ENCODE results near the gene SPATA16.
"Not testable (repeated sequence)": the region's sequence is repeated elsewhere in the genome, so short reads cannot be mapped to it uniquely, and the experiment has no call there.

SPATA16 gene

GRCh38 chr3:173049360-173049759 lies 91.7 kb downstream of the SPATA16 start:
- H3K9me3 ChIP-seq (ENCODE audit: control insufficient read depth, low read length) = no peaks in the 10 kb centered on the region
- H3K36me3 ChIP-seq (ENCODE audit: control insufficient read depth, insufficient read depth, low read length) = no peaks in the 10 kb centered on the region
- no peaks in the 10 kb centered on the region for H3K27me3 ChIP-seq (ENCODE audit: control insufficient read depth, insufficient read depth, low read length)
- no peaks in the 10 kb centered on the region for H3K4me1 ChIP-seq (ENCODE audit: control insufficient read depth, insufficient read depth, low read length)
- no peak overlapping the region for H3K9ac ChIP-seq (ENCODE audit: low read length)
- H3K4me3 ChIP-seq (ENCODE audit: low read length) = no peak overlapping the region

GRCh38 chr3:173045770-173046382 lies 95.2 kb downstream of the SPATA16 start:
- Histone ChIP-seq H3K9me3 (ENCODE audit: control insufficient read depth, low read length) (no peaks in the 10 kb centered on the region), H3K36me3 (ENCODE audit: control insufficient read depth, insufficient read depth, low read length) (no peaks in the 10 kb centered on the region), H3K4me1 (ENCODE audit: control insufficient read depth, insufficient read depth, low read length) (no peaks in the 10 kb centered on the region), H3K9ac (ENCODE audit: low read length) (no peak overlapping the region), H3K27me3 (ENCODE audit: control insufficient read depth, insufficient read depth, low read length) (no peaks in the 10 kb centered on the region), H3K4me3 (ENCODE audit: low read length) (no peak overlapping the region)

- Histone ChIP-seq H3K4me1 (ENCODE audit: control insufficient read depth, insufficient read depth, low read length) (no peaks in the 10 kb centered on the region), H3K9ac (ENCODE audit: low read length) (no peak overlapping the region), H3K27me3 (ENCODE audit: control insufficient read depth, insufficient read depth, low read length) (no peaks in the 10 kb centered on the region), H3K36me3 (ENCODE audit: control insufficient read depth, insufficient read depth, low read length) (no peaks in the 10 kb centered on the region), H3K9me3 (ENCODE audit: control insufficient read depth, low read length) (no peaks in the 10 kb centered on the region), H3K4me3 (ENCODE audit: low read length) (no peak overlapping the region)
These were observed 96.0 kb downstream of the SPATA16 start for GRCh38 chr3:173044998-173045397.

GRCh38 chr3:173043757-173044156 lies 97.3 kb downstream of the SPATA16 start:
- Histone ChIP-seq H3K9me3 (ENCODE audit: control insufficient read depth, low read length) (no peaks in the 10 kb centered on the region), H3K4me1 (ENCODE audit: control insufficient read depth, insufficient read depth, low read length) (no peaks in the 10 kb centered on the region), H3K9ac (ENCODE audit: low read length) (no peak overlapping the region), H3K4me3 (ENCODE audit: low read length) (no peak overlapping the region), H3K36me3 (ENCODE audit: control insufficient read depth, insufficient read depth, low read length) (no peaks in the 10 kb centered on the region), H3K27me3 (ENCODE audit: control insufficient read depth, insufficient read depth, low read length) (no peaks in the 10 kb centered on the region)

GRCh38 chr3:173038484-173038871 lies 102.6 kb downstream of the SPATA16 start:
- Histone ChIP-seq H3K27me3 (ENCODE audit: control insufficient read depth, insufficient read depth, low read length) (no peaks in the 10 kb centered on the region), H3K36me3 (ENCODE audit: control insufficient read depth, insufficient read depth, low read length) (no peaks in the 10 kb centered on the region), H3K4me1 (ENCODE audit: control insufficient read depth, insufficient read depth, low read length) (no peaks in the 10 kb centered on the region), H3K9ac (ENCODE audit: low read length) (no peak overlapping the region), H3K4me3 (ENCODE audit: low read length) (no peak overlapping the region), H3K9me3 (ENCODE audit: control insufficient read depth, low read length) (no peaks in the 10 kb centered on the region)

- Histone ChIP-seq H3K4me1 (ENCODE audit: control insufficient read depth, insufficient read depth, low read length) (no peaks in the 10 kb centered on the region), H3K36me3 (ENCODE audit: control insufficient read depth, insufficient read depth, low read length) (no peaks in the 10 kb centered on the region), H3K27me3 (ENCODE audit: control insufficient read depth, insufficient read depth, low read length) (no peaks in the 10 kb centered on the region), H3K9ac (ENCODE audit: low read length) (no peak overlapping the region), H3K9me3 (ENCODE audit: control insufficient read depth, low read length) (no peaks in the 10 kb centered on the region), H3K4me3 (ENCODE audit: low read length) (no peak overlapping the region)
These were observed 103.1 kb downstream of the SPATA16 start for GRCh38 chr3:173037840-173038483.

GRCh38 chr3:173030273-173030672 lies 110.8 kb downstream of the SPATA16 start:
- no peaks in the 10 kb centered on the region for H3K36me3 ChIP-seq (ENCODE audit: control insufficient read depth, insufficient read depth, low read length)
- no peaks in the 10 kb centered on the region for H3K9me3 ChIP-seq (ENCODE audit: control insufficient read depth, low read length)
- no peak overlapping the region for H3K4me3 ChIP-seq (ENCODE audit: low read length)
- H3K9ac ChIP-seq (ENCODE audit: low read length) = no peak overlapping the region
- no peaks in the 10 kb centered on the region for H3K27me3 ChIP-seq (ENCODE audit: control insufficient read depth, insufficient read depth, low read length)
- H3K4me1 ChIP-seq (ENCODE audit: control insufficient read depth, insufficient read depth, low read length) = no peaks in the 10 kb centered on the region

- Histone ChIP-seq H3K9ac (ENCODE audit: low read length) (no peak overlapping the region), H3K9me3 (ENCODE audit: control insufficient read depth, low read length) (no peaks in the 10 kb centered on the region), H3K36me3 (ENCODE audit: control insufficient read depth, insufficient read depth, low read length) (no peaks in the 10 kb centered on the region), H3K27me3 (ENCODE audit: control insufficient read depth, insufficient read depth, low read length) (no peaks in the 10 kb centered on the region), H3K4me3 (ENCODE audit: low read length) (no peak overlapping the region), H3K4me1 (ENCODE audit: control insufficient read depth, insufficient read depth, low read length) (no peaks in the 10 kb centered on the region)
These were observed 112.7 kb downstream of the SPATA16 start for GRCh38 chr3:173028351-173028750.

GRCh38 chr3:173027429-173027828 lies 113.6 kb downstream of the SPATA16 start:
- Histone ChIP-seq H3K27me3 (ENCODE audit: control insufficient read depth, insufficient read depth, low read length) (no peaks in the 10 kb centered on the region), H3K4me3 (ENCODE audit: low read length) (no peak overlapping the region), H3K9ac (ENCODE audit: low read length) (no peak overlapping the region), H3K4me1 (ENCODE audit: control insufficient read depth, insufficient read depth, low read length) (no peaks in the 10 kb centered on the region), H3K9me3 (ENCODE audit: control insufficient read depth, low read length) (no peaks in the 10 kb centered on the region), H3K36me3 (ENCODE audit: control insufficient read depth, insufficient read depth, low read length) (no peaks in the 10 kb centered on the region)

- Histone ChIP-seq H3K4me3 (ENCODE audit: low read length) (no peak overlapping the region), H3K27me3 (ENCODE audit: control insufficient read depth, insufficient read depth, low read length) (no peaks in the 10 kb centered on the region), H3K4me1 (ENCODE audit: control insufficient read depth, insufficient read depth, low read length) (no peaks in the 10 kb centered on the region), H3K9ac (ENCODE audit: low read length) (no peak overlapping the region), H3K36me3 (ENCODE audit: control insufficient read depth, insufficient read depth, low read length) (no peaks in the 10 kb centered on the region), H3K9me3 (ENCODE audit: control insufficient read depth, low read length) (no peaks in the 10 kb centered on the region)
These were observed 115.1 kb downstream of the SPATA16 start for GRCh38 chr3:173025941-173026340.

- Histone ChIP-seq H3K9ac (ENCODE audit: low read length) (no peak overlapping the region), H3K36me3 (ENCODE audit: control insufficient read depth, insufficient read depth, low read length) (no peaks in the 10 kb centered on the region), H3K9me3 (ENCODE audit: control insufficient read depth, low read length) (no peaks in the 10 kb centered on the region), H3K4me1 (ENCODE audit: control insufficient read depth, insufficient read depth, low read length) (no peaks in the 10 kb centered on the region), H3K4me3 (ENCODE audit: low read length) (no peak overlapping the region), H3K27me3 (ENCODE audit: control insufficient read depth, insufficient read depth, low read length) (no peaks in the 10 kb centered on the region)
These were observed 119.4 kb downstream of the SPATA16 start for GRCh38 chr3:173021547-173022185.

- not testable (repeated sequence) for H3K9me3 ChIP-seq (ENCODE audit: control insufficient read depth, low read length); H3K27me3 ChIP-seq (ENCODE audit: control insufficient read depth, insufficient read depth, low read length); H3K4me3 ChIP-seq (ENCODE audit: low read length); H3K9ac ChIP-seq (ENCODE audit: low read length); H3K4me1 ChIP-seq (ENCODE audit: control insufficient read depth, insufficient read depth, low read length); H3K36me3 ChIP-seq (ENCODE audit: control insufficient read depth, insufficient read depth, low read length)
These were observed 120.9 kb downstream of the SPATA16 start for GRCh38 chr3:173020128-173020527.

Measured in mucosa of stomach (tissue), 1 donor.